Thymus (tissue), 11 donors: Measurements from ENCODE around the gene SAP130. TPM values are rescaled to one million over a fixed set of nuclear protein-coding genes. Genes with fewer than 3 reads are reported as not detected.

ENCODE experiments used
- DNase-seq, 9 donors: peaks; one replicate each; pipeline ENCODE4 v3.0.0-alpha.2; 2013; ENCODE audit warnings: low spot score in 9 of 9, low read depth in 6 of 9, missing footprints in 1 of 9
- H3K27ac ChIP-seq, 2 donors: one replicate each; pipeline ENCODE4 v1.5.1; 2013; ENCODE audit warnings: control low read depth in 1 of 2, low read depth in 1 of 2, low read length in 1 of 2, mild to moderate bottlenecking in 1 of 2, moderate library complexity in 1 of 2
- H3K27me3 ChIP-seq, 2 donors: one replicate each; pipeline ENCODE4 v1.5.1; 2013; ENCODE audit warnings: low read length in 1 of 2; ENCODE audit not compliant: control insufficient read depth in 2 of 2, insufficient read depth in 1 of 2
- H3K36me3 ChIP-seq, 2 donors: one replicate each; pipeline ENCODE4 v1.5.1; 2013; ENCODE audit warnings: low read length in 1 of 2, mild to moderate bottlenecking in 1 of 2, moderate library complexity in 1 of 2; ENCODE audit not compliant: control insufficient read depth in 2 of 2, insufficient read depth in 2 of 2
- H3K4me1 ChIP-seq, 2 donors: one replicate each; pipeline ENCODE4 v1.5.1; 2013; ENCODE audit warnings: low read length in 2 of 2; ENCODE audit not compliant: control insufficient read depth in 2 of 2, insufficient read depth in 2 of 2
- H3K4me3 ChIP-seq, 2 donors: one replicate each; pipeline ENCODE4 v1.5.1; 2013; ENCODE audit warnings: low read length in 2 of 2, control low read depth in 1 of 2, mild to moderate bottlenecking in 1 of 2
- H3K9me3 ChIP-seq, 2 donors: one replicate each; pipeline ENCODE4 v1.5.1; 2013; ENCODE audit warnings: low read length in 1 of 2, mild to moderate bottlenecking in 1 of 2; ENCODE audit not compliant: control insufficient read depth in 2 of 2, insufficient read depth in 1 of 2
- WGBS: extraction: QIAGEN DNeasy Blood & Tissue Kit; methylation state at CpG from one replicate; pipeline ENCODE4 v1.1.7; 2013; 5-methylcytosine and 5-hydroxymethylcytosine counted together
- polyA plus RNA-seq: library from polyadenylated mRNA; stranded (reverse); fragments of 200-250 nt; gene quantifications from one replicate; pipeline ENCODE4 v1.2.3, GENCODE V29; 2013
- total RNA-seq: library from RNA; stranded (reverse); fragments of 120-200 nt; gene quantifications from one replicate; pipeline ENCODE4 v1.2.4, GENCODE V29; 2013
- donor health status: healthy.

SAP130 gene
- total and polyA plus RNA-seq, 2 donors = 4.5 to 9.3 TPM

- 98% methylated on average over 11 of the region's 11 CpGs for WGBS
- Histone ChIP-seq H3K9me3 (no peaks in the 10 kb centered on the region), H3K4me3 (no peak overlapping the region), H3K4me1 (no peaks in the 10 kb centered on the region), H3K27ac (no peak overlapping the region), H3K36me3 (no peaks in the 10 kb centered on the region), H3K27me3 (no peaks in the 10 kb centered on the region)
- no peak for DNase-seq
Observed at GRCh38 chr2:128054104-128054885, 26.4 kb upstream of the SAP130 start.

- 93% methylated on average over 12 of the region's 12 CpGs for WGBS
- Histone ChIP-seq H3K27me3 (no peaks in the 10 kb centered on the region), H3K27ac (no peak overlapping the region), H3K9me3 (no peaks in the 10 kb centered on the region), H3K4me1 (no peaks in the 10 kb centered on the region), H3K36me3 (no peaks in the 10 kb centered on the region), H3K4me3 (no peak overlapping the region)
- DNase-seq = no peak
Observed at GRCh38 chr2:128053331-128053730, 25.5 kb upstream of the SAP130 start.

- WGBS = 95% methylated on average over 3 of the region's 3 CpGs
- DNase-seq = no peak
- Histone ChIP-seq H3K4me3 (no peak overlapping the region), H3K9me3 (peaks cover 2 to 5% of the 10 kb centered on the region in 2 donors), H3K27ac (no peak overlapping the region), H3K27me3 (no peaks in the 10 kb centered on the region), H3K4me1 (no peaks in the 10 kb centered on the region), H3K36me3 (no peaks in the 10 kb centered on the region)
Observed at GRCh38 chr2:128043041-128043440, 15.2 kb upstream of the SAP130 start.

GRCh38 chr2:128041561-128041960 is 13.7 kb upstream of the SAP130 start:
- Histone ChIP-seq H3K4me1 (no peaks in the 10 kb centered on the region), H3K36me3 (no peaks in the 10 kb centered on the region), H3K27ac (no peak overlapping the region), H3K4me3 (no peak overlapping the region), H3K9me3 (peaks cover 5 to 17% of the 10 kb centered on the region in 2 donors), H3K27me3 (no peaks in the 10 kb centered on the region)
- 94% methylated on average over 3 of the region's 3 CpGs for WGBS
- no peak for DNase-seq

- H3K27ac ChIP-seq = no peak overlapping the region
- H3K27me3 ChIP-seq = no peaks in the 10 kb centered on the region
- no peak overlapping the region for H3K4me3 ChIP-seq
- 91% methylated on average over 8 of the region's 8 CpGs for WGBS
- H3K4me1 ChIP-seq = no peaks in the 10 kb centered on the region
- H3K36me3 ChIP-seq = no peaks in the 10 kb centered on the region
- no peak for DNase-seq
- peaks cover 5 to 20% of the 10 kb centered on the region in 2 donors for H3K9me3 ChIP-seq
Observed at GRCh38 chr2:128040166-128040771, 12.4 kb upstream of the SAP130 start.

GRCh38 chr2:128039535-128039934 is 11.7 kb upstream of the SAP130 start:
- Histone ChIP-seq H3K9me3 (peaks cover 5 to 20% of the 10 kb centered on the region in 2 donors), H3K4me3 (no peak overlapping the region), H3K36me3 (no peaks in the 10 kb centered on the region), H3K4me1 (no peaks in the 10 kb centered on the region), H3K27me3 (no peaks in the 10 kb centered on the region), H3K27ac (no peak overlapping the region)
- WGBS = 92% methylated on average over 9 of the region's 9 CpGs
- no peak for DNase-seq

GRCh38 chr2:128038411-128038810 is 10.6 kb upstream of the SAP130 start:
- Histone ChIP-seq H3K36me3 (no peaks in the 10 kb centered on the region), H3K4me3 (no peak overlapping the region), H3K27me3 (no peaks in the 10 kb centered on the region), H3K4me1 (no peaks in the 10 kb centered on the region), H3K9me3 (peaks cover 5 to 20% of the 10 kb centered on the region in 2 donors), H3K27ac (no peak overlapping the region)
- no peak for DNase-seq
- 78% methylated on average over 3 of the region's 3 CpGs for WGBS

- H3K27me3 ChIP-seq = no peaks in the 10 kb centered on the region
- no peaks in the 10 kb centered on the region for H3K4me1 ChIP-seq
- WGBS = 94% methylated on average over 5 of the region's 5 CpGs
- DNase-seq = no peak
- H3K36me3 ChIP-seq = no peaks in the 10 kb centered on the region
- no peak overlapping the region for H3K27ac ChIP-seq
- peaks cover 3 to 23% of the 10 kb centered on the region in 2 donors for H3K9me3 ChIP-seq
- no peak overlapping the region for H3K4me3 ChIP-seq
Observed at GRCh38 chr2:128037649-128038048, 9.8 kb upstream of the SAP130 start.

- DNase-seq = no peak
- Histone ChIP-seq H3K27me3 (no peaks in the 10 kb centered on the region), H3K27ac (no peak overlapping the region), H3K9me3 (peaks cover 3 to 23% of the 10 kb centered on the region in 2 donors), H3K36me3 (no peaks in the 10 kb centered on the region), H3K4me1 (no peaks in the 10 kb centered on the region), H3K4me3 (no peak overlapping the region)
- WGBS = 95% methylated on average over 10 of the region's 10 CpGs
Observed at GRCh38 chr2:128036748-128037607, 9.1 kb upstream of the SAP130 start.
